Smooth muscle cell (in vitro differentiated cells): ENCODE data around the gene AKT3. TPM values are rescaled to one million over a fixed set of nuclear protein-coding genes. Genes with fewer than 3 reads are reported as not detected.

ENCODE experiments used
- DNase-seq: peaks from one replicate; lab custom pipeline; 2025; ENCODE audit not compliant: unreplicated experiment; lab: John Stamatoyannopoulos, UW
- H2AFZ ChIP-seq: fragments of 200-600 bp; sonication (generic); 2 replicates; pipeline ENCODE4 v1.6.0; 2016; ENCODE audit warnings: antibody characterized with exemption, low read depth, mild to moderate bottlenecking
- H3F3A ChIP-seq: fragments of 200-600 bp; sonication (generic); 2 replicates; pipeline ENCODE4 v1.6.0; 2017; ENCODE audit warnings: antibody characterized with exemption, low read depth
- H3K27ac ChIP-seq: fragments of 200-600 bp; sonication (generic); 2 replicates; pipeline ENCODE4 v1.5.1; 2016; ENCODE audit warnings: low read depth, mild to moderate bottlenecking
- H3K27me3 ChIP-seq: fragments of 200-600 bp; sonication (generic); 2 replicates; pipeline ENCODE4 v1.6.1; 2016; ENCODE audit warnings: low read depth, mild to moderate bottlenecking
- H3K36me3 ChIP-seq: fragments of 200-600 bp; sonication (generic); 2 replicates; pipeline ENCODE4 v1.5.1; 2016; ENCODE audit warnings: low read depth
- H3K4me1 ChIP-seq: fragments of 200-600 bp; sonication (generic); 2 replicates; pipeline ENCODE4 v1.5.1; 2016; ENCODE audit warnings: low read depth
- H3K4me2 ChIP-seq: fragments of 200-600 bp; sonication (generic); 2 replicates; pipeline ENCODE4 v1.6.0; 2016; ENCODE audit warnings: mild to moderate bottlenecking
- H3K4me3 ChIP-seq: fragments of 200-600 bp; sonication (generic); 2 replicates; pipeline ENCODE4 v1.5.1; 2016; ENCODE audit warnings: mild to moderate bottlenecking
- H3K79me2 ChIP-seq: fragments of 200-600 bp; sonication (generic); 2 replicates; pipeline ENCODE4 v1.6.0; 2016; ENCODE audit warnings: low read depth, mild to moderate bottlenecking
- H3K9ac ChIP-seq: fragments of 200-600 bp; sonication (generic); 2 replicates; pipeline ENCODE4 v1.6.0; 2016; ENCODE audit warnings: low read depth
- H3K9me3 ChIP-seq: fragments of 200-600 bp; sonication (generic); replicated peaks from 2 replicates; pipeline ENCODE4 v1.5.1; 2016; ENCODE audit warnings: low read depth
- H4K20me1 ChIP-seq: fragments of 200-600 bp; sonication (generic); 2 replicates; pipeline ENCODE4 v1.6.0; 2016; ENCODE audit warnings: low read depth
- WGBS: methylation state at CpG from one replicate; pipeline ENCODE4 v1.1.7; 2016; ENCODE audit warnings: low lambda C conversion rate; 5-methylcytosine and 5-hydroxymethylcytosine counted together
- polyA plus RNA-seq: library from polyadenylated mRNA; unstranded; fragments of >200 nt; fragmentation: Nextera tagmentation; extraction: Ambion mirVana; gene quantifications from 2 replicates; pipeline ENCODE4 v1.2.1, GENCODE V29; 2016
- total RNA-seq: library from RNA; depleted of rRNA; stranded (reverse); fragments of >200 nt; gene quantifications from 2 replicates; pipeline ENCODE4 v1.2.3, GENCODE V29; 2014
- TF ChIP-seq, protein P1 (sequence below): fragments of 200-600 bp; sonication (generic); IDR thresholded peaks from 2 replicates; pipeline ENCODE4 v1.5.1; 2017; ENCODE audit warnings: borderline replicate concordance, mild to moderate bottlenecking, antibody characterized with exemption; ENCODE audit not compliant: insufficient read depth, poor library complexity, severe bottlenecking

The AKT3 gene
- total and polyA plus RNA-seq, 2 experiments from 2014 or later = 5.5 to 32.3 TPM

DNA sequence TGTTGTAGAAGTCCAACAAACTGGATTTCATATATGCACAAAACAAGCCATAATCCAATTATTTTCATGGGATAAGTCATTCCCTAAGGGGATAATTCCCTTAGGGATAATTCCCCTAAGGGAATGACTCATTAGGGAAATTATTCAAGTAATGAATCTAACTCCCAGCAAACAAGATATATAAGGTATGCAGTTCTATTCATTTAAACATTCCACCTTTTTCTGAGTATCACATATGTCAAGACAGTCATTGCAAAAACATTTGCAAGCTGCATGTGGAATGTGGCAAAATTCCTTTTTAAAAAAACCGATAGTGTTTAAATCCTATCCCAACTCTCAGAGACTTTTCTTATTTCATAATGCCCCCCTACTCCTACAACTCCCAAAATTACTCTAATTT lies 131.2 kb downstream of the AKT3 start:
- Histone ChIP-seq H3K4me2 (peak overlapping the region; percentile 14), H3K27ac (peak overlapping the region; percentile 58)

DNA sequence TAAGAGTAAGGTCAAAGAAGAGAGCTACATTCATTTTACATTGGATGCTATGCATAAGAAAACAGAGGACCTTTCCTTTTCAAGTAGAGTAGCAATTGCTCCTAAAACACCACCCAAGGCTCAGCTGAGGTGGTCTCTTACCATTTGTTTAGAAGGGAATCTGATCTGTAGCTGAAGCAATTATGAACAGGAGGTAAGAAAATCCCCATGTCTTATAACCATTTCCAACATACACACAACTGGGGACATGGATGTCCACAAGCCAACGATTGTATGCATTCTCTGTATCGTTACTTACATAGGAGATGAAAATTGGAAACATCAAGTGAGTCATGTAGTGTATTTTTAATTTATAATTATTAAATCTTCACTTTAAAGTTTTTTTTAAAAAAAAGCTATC lies 132.0 kb downstream of the AKT3 start:
- WGBS = 100% methylated on average over 2 of the region's 2 CpGs
- peaks cover 4% of the 10 kb centered on the region for H4K20me1 ChIP-seq
- H3K4me2 ChIP-seq = no peak overlapping the region
- no peak overlapping the region for H3K9ac ChIP-seq
- no peaks in the 10 kb centered on the region for H3K27me3 ChIP-seq
- no peak overlapping the region for H2AFZ ChIP-seq
- H3K79me2 ChIP-seq = peaks cover 18% of the 10 kb centered on the region
- no peak overlapping the region for H3K4me3 ChIP-seq
- H3K27ac ChIP-seq = peak overlapping the region; percentile 4
- H3K9me3 ChIP-seq = no peaks in the 10 kb centered on the region
- no peaks in the 10 kb centered on the region for H3K36me3 ChIP-seq
- no peaks in the 10 kb centered on the region for H3F3A ChIP-seq
- TF ChIP-seq, protein P1, sequence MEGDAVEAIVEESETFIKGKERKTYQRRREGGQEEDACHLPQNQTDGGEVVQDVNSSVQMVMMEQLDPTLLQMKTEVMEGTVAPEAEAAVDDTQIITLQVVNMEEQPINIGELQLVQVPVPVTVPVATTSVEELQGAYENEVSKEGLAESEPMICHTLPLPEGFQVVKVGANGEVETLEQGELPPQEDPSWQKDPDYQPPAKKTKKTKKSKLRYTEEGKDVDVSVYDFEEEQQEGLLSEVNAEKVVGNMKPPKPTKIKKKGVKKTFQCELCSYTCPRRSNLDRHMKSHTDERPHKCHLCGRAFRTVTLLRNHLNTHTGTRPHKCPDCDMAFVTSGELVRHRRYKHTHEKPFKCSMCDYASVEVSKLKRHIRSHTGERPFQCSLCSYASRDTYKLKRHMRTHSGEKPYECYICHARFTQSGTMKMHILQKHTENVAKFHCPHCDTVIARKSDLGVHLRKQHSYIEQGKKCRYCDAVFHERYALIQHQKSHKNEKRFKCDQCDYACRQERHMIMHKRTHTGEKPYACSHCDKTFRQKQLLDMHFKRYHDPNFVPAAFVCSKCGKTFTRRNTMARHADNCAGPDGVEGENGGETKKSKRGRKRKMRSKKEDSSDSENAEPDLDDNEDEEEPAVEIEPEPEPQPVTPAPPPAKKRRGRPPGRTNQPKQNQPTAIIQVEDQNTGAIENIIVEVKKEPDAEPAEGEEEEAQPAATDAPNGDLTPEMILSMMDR = no peak
- DNase-seq = no peak
- H3K4me1 ChIP-seq = peaks cover 13% of the 10 kb centered on the region

More for the DNA sequence above, 131.2 kb downstream of the AKT3 start:
- Histone ChIP-seq H3F3A (no peaks in the 10 kb centered on the region), H3K4me1 (peaks cover 6% of the 10 kb centered on the region), H3K9ac (no peak overlapping the region), H3K9me3 (no peaks in the 10 kb centered on the region), H3K36me3 (no peaks in the 10 kb centered on the region), H4K20me1 (no peaks in the 10 kb centered on the region), H3K79me2 (peaks cover 26% of the 10 kb centered on the region), H2AFZ (no peak overlapping the region), H3K27me3 (no peaks in the 10 kb centered on the region), H3K4me3 (no peak overlapping the region)
- 13% methylated on average over 1 of the region's 1 CpG for WGBS
- DNase-seq = no peak
- TF ChIP-seq, protein P1 = no peak

DNA sequence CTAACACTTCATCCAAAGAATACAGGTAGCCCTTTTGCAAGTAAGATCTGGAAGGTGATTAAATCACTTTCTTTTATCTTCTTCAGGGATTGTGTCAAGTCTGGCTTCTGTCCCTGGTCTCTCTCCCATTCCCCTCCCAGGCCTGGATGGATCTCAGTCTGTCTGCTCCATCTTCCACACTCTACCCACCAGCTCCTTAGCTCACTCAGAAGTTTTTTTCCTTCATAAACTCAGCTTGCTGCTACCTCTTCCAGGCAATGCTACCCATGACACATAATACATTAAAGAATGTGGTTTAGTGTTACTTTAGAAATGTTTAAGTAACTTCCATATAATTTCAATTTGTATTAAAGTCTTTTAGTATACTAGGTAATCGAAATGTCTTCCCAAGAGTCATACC lies 133.1 kb downstream of the AKT3 start:
- no peak overlapping the region for H3K4me3 ChIP-seq
- H3K27ac ChIP-seq = no peak overlapping the region
- H3K27me3 ChIP-seq = no peaks in the 10 kb centered on the region
- WGBS = 96% methylated on average over 1 of the region's 1 CpG
- no peak overlapping the region for H3K9ac ChIP-seq
- no peaks in the 10 kb centered on the region for H3F3A ChIP-seq
- H2AFZ ChIP-seq = no peak overlapping the region
- peaks cover 14% of the 10 kb centered on the region for H4K20me1 ChIP-seq
- H3K9me3 ChIP-seq = no peaks in the 10 kb centered on the region
- no peaks in the 10 kb centered on the region for H3K36me3 ChIP-seq
- TF ChIP-seq, protein P1 = no peak
- no peak for DNase-seq
- peaks cover 13% of the 10 kb centered on the region for H3K4me1 ChIP-seq
- peaks cover 25% of the 10 kb centered on the region for H3K79me2 ChIP-seq
- H3K4me2 ChIP-seq = no peak overlapping the region

DNA sequence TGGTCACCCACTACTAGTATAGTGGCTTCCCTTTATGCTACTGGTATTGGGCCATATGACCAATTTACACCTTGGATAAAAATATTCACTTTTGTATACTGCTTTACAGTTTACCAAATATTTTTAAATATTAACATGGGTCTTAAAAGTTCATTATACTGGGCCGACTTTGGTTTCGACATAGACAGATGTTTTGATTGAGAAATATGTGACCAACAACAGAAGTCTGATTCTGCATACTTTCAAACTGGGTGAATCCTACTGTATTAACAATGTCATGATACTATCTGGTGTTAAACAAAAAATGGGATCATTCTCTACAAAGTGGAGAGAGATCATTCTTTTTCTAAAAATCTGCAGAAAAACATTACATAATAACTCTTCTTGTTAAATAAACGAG lies 134.8 kb downstream of the AKT3 start:
- no peaks in the 10 kb centered on the region for H3K27me3 ChIP-seq
- H3K27ac ChIP-seq = no peak overlapping the region
- peaks cover 35% of the 10 kb centered on the region for H3K79me2 ChIP-seq
- WGBS = 85% methylated on average over 3 of the region's 3 CpGs
- H3K4me1 ChIP-seq = peaks cover 13% of the 10 kb centered on the region
- H3K4me2 ChIP-seq = no peak overlapping the region
- no peaks in the 10 kb centered on the region for H3K9me3 ChIP-seq
- H3K9ac ChIP-seq = no peak overlapping the region
- no peaks in the 10 kb centered on the region for H3K36me3 ChIP-seq
- TF ChIP-seq, protein P1 = no peak
- no peaks in the 10 kb centered on the region for H3F3A ChIP-seq
- H4K20me1 ChIP-seq = peaks cover 18% of the 10 kb centered on the region
- no peak for DNase-seq
- H3K4me3 ChIP-seq = no peak overlapping the region
- H2AFZ ChIP-seq = no peak overlapping the region
